Mononuclear cell (primary cell): ENCODE data around the gene WDR82. TPM values are rescaled to one million over a fixed set of nuclear protein-coding genes. Genes with fewer than 3 reads are reported as not detected.

Experiments
- H3K27me3 ChIP-seq: 2 replicates; pipeline ENCODE4 v1.6.0; 2011; ENCODE audit warnings: low read length, control low read depth; ENCODE audit not compliant: insufficient read depth
- H3K4me1 ChIP-seq: 2 replicates; pipeline ENCODE4 v1.5.1; 2011; ENCODE audit warnings: mild to moderate bottlenecking, low read length, control low read depth; ENCODE audit not compliant: insufficient read depth
- H3K4me3 ChIP-seq: 2 replicates; pipeline ENCODE4 v1.5.1; 2011; ENCODE audit warnings: mild to moderate bottlenecking, low read length, moderate library complexity
- H3K9me3 ChIP-seq: 2 replicates; pipeline ENCODE4 v1.5.1; 2011; ENCODE audit warnings: low read depth, mild to moderate bottlenecking, control low read depth, low read length
- total RNA-seq: library from RNA; depleted of rRNA; stranded (reverse); fragments of >200 nt; gene quantifications from one replicate; pipeline ENCODE4 v1.2.3, GENCODE V29; 2012

The WDR82 gene
- total RNA-seq, 1 donor: 85.5 TPM

- peaks cover 82% of the 10 kb centered on the region for H3K4me1 ChIP-seq
Measured at GRCh38 chr3:52222319-52223221, 55.9 kb downstream of the WDR82 start.

DNA sequence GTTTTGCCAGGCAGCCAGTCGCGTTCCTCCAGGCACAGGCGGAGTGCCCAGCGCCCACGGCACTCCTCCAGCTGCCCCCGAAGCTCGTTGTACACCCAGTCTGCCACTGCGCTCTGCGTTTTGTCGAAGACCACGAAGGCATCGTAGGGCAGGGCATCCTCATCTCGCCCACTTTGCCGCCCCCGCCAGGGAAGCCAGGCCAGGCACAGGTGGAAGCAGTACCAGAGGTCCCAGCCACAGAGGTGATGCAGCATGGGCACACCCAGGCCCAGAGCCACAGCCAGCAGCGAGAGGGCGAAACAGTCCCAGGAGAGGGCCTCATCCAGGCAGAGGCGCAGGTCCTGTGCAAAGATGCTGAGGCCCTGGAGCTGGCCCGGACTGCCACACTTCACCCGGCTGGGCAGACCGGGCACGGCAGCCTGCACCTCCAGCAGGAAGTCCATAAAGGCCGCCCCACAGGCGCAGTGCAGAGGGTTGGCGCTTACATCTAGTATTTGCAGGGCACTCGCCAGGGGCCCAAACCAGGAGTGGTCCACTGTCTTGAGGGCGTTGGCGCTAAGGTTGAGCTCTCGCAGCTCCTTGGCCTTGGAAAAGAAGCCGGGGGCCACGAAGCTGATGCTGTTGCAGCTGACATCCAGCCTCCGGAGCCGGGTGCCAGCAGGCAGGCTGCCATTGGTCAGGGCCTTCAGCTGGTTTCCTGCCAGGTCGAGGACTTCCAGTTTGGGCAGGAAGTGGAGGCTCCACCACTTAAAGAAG lies 56.7 kb downstream of the WDR82 start:
- Histone ChIP-seq H3K9me3 (no peaks in the 10 kb centered on the region), H3K4me1 (peaks cover 85% of the 10 kb centered on the region), H3K4me3 (no peak overlapping the region), H3K27me3 (no peaks in the 10 kb centered on the region)

More at GRCh38 chr3:52222319-52223221, 55.9 kb downstream of the WDR82 start:
- H3K4me3 ChIP-seq: no peak overlapping the region
- H3K27me3 ChIP-seq: no peaks in the 10 kb centered on the region
- no peaks in the 10 kb centered on the region for H3K9me3 ChIP-seq

DNA sequence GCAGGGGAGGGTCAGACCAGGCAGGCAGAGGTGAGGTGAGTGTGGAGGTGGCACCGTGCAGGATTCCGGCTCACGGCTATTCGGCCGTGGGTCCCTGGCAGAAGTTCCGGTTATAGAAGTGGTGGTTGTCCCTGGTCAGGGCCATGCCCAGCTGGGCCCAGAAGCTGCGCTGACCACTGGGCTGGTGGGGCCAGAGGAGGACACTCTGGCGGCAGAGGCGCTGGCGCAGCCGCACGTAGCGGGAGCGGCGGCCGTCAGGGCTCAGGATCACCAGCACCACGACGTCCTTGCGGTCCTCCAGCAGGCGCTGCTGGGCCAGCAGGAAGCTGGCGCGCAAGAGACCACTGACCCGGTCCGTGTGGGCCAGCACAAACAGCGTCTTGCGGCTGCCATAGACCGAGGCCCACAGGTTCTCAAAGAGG lies 57.3 kb downstream of the WDR82 start:
- Histone ChIP-seq H3K9me3 (no peaks in the 10 kb centered on the region), H3K27me3 (no peaks in the 10 kb centered on the region), H3K4me3 (no peak overlapping the region), H3K4me1 (peaks cover 85% of the 10 kb centered on the region)

- peaks cover 82% of the 10 kb centered on the region for H3K4me1 ChIP-seq
- H3K9me3 ChIP-seq: no peaks in the 10 kb centered on the region
Measured at GRCh38 chr3:52220380-52221026, 57.9 kb downstream of the WDR82 start.

DNA sequence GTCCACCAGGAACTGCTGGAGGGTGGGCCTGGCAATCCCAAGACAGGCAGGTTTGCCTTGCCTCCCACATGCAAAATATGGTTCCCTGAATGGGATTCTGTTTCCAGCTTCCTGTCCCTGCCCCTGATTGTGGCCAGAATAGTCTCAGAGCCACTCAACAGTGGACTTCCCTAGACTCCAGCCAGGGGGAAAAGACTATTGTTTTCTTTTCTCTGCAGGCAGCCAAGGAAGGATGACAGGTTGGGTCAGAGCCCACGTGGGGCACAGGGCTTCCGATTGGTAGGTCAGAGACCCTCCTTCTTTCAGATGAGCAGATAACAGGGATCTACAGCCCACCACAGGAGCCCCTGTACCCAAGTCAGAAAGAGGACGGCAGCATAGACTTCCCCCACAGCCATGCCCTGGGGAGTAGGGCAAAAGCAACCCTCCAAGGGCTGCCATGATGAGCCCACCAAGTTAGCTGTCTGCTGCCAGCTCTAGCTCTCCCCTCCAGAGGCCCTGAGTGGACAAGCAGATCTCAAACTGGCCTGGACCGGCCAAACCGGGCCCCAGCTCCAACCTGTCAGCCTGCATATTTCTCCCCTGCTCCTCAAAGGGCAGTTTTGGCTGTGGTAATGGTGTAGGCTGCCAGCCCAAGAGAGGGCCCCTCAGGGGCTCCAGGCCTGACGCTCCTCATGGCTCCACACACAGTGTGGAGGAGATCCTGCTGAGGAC lies 59.4 kb downstream of the WDR82 start:
- no peak overlapping the region for H3K4me3 ChIP-seq
- no peaks in the 10 kb centered on the region for H3K27me3 ChIP-seq
- H3K9me3 ChIP-seq: no peaks in the 10 kb centered on the region
- peaks cover 70% of the 10 kb centered on the region for H3K4me1 ChIP-seq

More at GRCh38 chr3:52220380-52221026, 57.9 kb downstream of the WDR82 start:
- H3K4me3 ChIP-seq: no peak overlapping the region
- H3K27me3 ChIP-seq: no peaks in the 10 kb centered on the region

GRCh38 chr3:52218454-52218853 lies 60.0 kb downstream of the WDR82 start:
- H3K9me3 ChIP-seq: no peaks in the 10 kb centered on the region
- no peaks in the 10 kb centered on the region for H3K27me3 ChIP-seq
- H3K4me3 ChIP-seq: no peak overlapping the region
- H3K4me1 ChIP-seq: peaks cover 68% of the 10 kb centered on the region

- Histone ChIP-seq H3K27me3 (no peaks in the 10 kb centered on the region), H3K9me3 (no peaks in the 10 kb centered on the region), H3K4me1 (peaks cover 66% of the 10 kb centered on the region), H3K4me3 (no peak overlapping the region)
Measured at GRCh38 chr3:52218026-52218425, 60.4 kb downstream of the WDR82 start.

DNA sequence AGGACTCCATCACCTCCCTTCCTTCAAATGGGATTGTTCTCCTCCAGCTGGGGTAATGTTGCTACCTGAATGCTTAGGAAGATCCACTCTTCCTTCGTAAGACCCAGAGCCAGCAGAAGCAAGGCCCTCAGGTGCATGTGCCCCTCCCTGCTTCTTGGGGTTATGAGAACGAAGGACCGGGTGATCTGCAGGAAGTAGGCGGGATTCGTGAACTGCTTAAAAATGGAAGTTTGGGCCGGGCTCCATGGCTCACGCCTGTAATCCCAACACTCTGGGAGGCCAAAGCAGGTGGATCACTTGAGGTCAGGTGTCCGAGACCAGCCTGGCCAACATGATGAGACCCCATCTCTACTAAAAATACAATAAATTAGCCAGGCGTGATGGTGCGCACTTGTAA lies 61.0 kb downstream of the WDR82 start:
- Histone ChIP-seq H3K27me3 (no peaks in the 10 kb centered on the region), H3K4me1 (peaks cover 63% of the 10 kb centered on the region), H3K9me3 (no peaks in the 10 kb centered on the region), H3K4me3 (no peak overlapping the region)

DNA sequence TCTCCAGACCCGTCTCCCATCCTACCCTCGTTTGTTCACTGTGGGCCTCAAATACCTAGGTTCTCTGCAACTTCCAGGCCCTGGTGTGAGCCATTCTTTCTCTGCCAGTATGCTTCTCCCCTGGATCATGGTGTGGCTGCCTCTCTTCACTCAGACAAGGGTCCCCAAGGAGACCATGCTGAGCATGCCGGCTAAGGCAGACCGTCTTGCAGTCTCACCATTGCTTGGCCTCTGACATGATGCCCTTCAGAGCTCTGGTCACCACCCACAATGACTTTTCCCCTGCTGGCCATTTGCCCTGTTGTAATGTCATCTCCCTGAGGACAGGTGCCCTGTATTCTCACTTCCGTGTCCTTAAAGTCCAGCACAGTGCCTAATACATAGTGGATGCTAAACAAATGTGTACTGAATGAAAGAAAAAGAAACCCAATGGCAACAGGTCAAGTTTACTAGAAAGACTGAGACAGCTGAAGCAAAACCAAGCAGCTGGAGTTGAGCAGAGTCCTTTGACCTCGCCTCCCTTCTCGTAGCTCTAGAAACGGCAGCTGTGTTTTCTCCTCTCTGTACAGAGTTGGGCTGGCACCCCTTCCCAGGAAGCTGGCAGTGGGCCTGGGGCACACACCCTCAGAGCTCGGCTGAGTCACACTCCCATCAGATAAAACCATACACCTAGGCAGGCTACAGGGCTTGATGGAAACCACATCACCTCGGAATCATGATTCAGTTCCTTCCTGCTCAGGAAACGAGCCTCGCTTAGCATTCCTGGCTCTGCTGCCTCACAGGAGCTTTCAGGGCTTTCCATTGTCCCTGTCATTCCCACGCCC lies 61.7 kb downstream of the WDR82 start:
- H3K4me3 ChIP-seq: no peak overlapping the region
- H3K27me3 ChIP-seq: no peaks in the 10 kb centered on the region
- no peaks in the 10 kb centered on the region for H3K9me3 ChIP-seq
- peaks cover 64% of the 10 kb centered on the region for H3K4me1 ChIP-seq

DNA sequence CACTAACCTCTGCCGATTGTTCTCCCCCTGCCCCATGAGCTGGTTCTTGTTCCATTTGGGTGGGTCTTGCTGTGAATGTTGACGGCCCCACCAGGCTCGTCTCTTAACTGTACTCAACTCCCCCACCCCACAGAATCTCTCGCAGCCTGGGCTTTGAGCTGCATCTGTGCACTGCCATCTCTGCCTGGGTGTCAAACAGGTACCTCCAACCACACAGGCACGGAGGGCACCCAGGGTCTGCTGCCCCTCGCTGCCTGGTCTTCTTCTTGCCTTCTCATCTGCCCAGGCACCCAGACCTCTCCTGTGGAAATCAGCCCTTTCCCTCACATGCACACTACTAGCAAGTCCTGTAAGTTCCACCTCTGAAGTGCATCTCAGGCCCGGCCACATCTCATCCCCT lies 63.1 kb downstream of the WDR82 start:
- Histone ChIP-seq H3K4me3 (no peak overlapping the region), H3K27me3 (no peaks in the 10 kb centered on the region), H3K9me3 (no peaks in the 10 kb centered on the region), H3K4me1 (peaks cover 64% of the 10 kb centered on the region)

DNA sequence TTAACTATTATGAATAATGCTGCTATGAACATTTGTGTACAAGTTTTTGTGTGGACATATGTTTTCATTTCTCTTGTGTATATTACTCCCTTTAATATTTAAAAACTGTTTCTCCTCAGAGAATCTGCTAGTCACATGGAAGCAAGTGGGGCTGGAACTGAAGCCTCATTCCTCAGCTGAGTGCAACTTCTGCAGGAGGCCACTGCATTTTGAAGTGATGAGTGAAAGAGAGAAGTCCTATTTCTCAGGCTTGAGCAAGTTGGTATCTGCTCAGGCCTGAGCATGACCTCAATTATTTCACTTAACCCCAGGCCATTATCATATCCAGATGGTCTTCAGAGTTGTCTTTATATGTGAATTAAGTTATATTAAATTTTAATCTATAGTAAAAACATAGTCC lies 64.5 kb downstream of the WDR82 start:
- Histone ChIP-seq H3K9me3 (no peaks in the 10 kb centered on the region), H3K4me1 (peaks cover 60% of the 10 kb centered on the region), H3K27me3 (no peaks in the 10 kb centered on the region), H3K4me3 (no peak overlapping the region)

GRCh38 chr3:52213005-52213404 lies 65.4 kb downstream of the WDR82 start:
- Histone ChIP-seq H3K4me3 (no peak overlapping the region), H3K9me3 (no peaks in the 10 kb centered on the region), H3K4me1 (peaks cover 51% of the 10 kb centered on the region), H3K27me3 (no peaks in the 10 kb centered on the region)

GRCh38 chr3:52211268-52211891 lies 67.1 kb downstream of the WDR82 start:
- peaks cover 35% of the 10 kb centered on the region for H3K4me1 ChIP-seq
- no peaks in the 10 kb centered on the region for H3K9me3 ChIP-seq
- H3K4me3 ChIP-seq: no peak overlapping the region

More at GRCh38 chr3:52211268-52211891, 67.1 kb downstream of the WDR82 start:
- no peaks in the 10 kb centered on the region for H3K27me3 ChIP-seq
